ENCODE data around the gene IDUA.

GRCh38 chr4:1011022-1011665 is 24.3 kb downstream of the IDUA start, which contains the start of gene FGFRL1:
- TF ChIP-seq CTCF (IDR thresholded peaks at IDR 0.05), result no peak
- peak in 1 of 2 donors; percentile 48 for TF ChIP-seq POLR2A (IDR thresholded peaks at IDR 0.05)
